Loucy (cell line): ENCODE results near the gene ZFP42.

Experiments used
- H2AFZ ChIP-seq: fragments of 200-600 bp; sonication (generic); 2 replicates; pipeline ENCODE4 v1.6.0; 2016; ENCODE audit warnings: antibody characterized with exemption, mild to moderate bottlenecking, low read length, moderate library complexity
- H3F3A ChIP-seq: fragments of 200-600 bp; 2 replicates; pipeline ENCODE4 v1.6.0; 2016; ENCODE audit warnings: antibody characterized with exemption, low read depth, mild to moderate bottlenecking
- H3K27me3 ChIP-seq: fragments of 200-600 bp; sonication (generic); 2 replicates; pipeline ENCODE4 v1.6.1; 2014; ENCODE audit warnings: low read length, mild to moderate bottlenecking; ENCODE audit not compliant: insufficient read depth, poor library complexity, severe bottlenecking
- H3K36me3 ChIP-seq: fragments of 200-600 bp; sonication (generic); 2 replicates; pipeline ENCODE4 v1.6.1; 2016; ENCODE audit warnings: low read length; ENCODE audit not compliant: insufficient read depth
- H3K4me1 ChIP-seq: fragments of 200-600 bp; sonication (generic); 2 replicates; pipeline ENCODE4 v1.5.1; 2014; ENCODE audit warnings: low read length, mild to moderate bottlenecking; ENCODE audit not compliant: insufficient read depth, poor library complexity, severe bottlenecking
- H3K4me2 ChIP-seq: fragments of 200-600 bp; sonication (generic); 2 replicates; pipeline ENCODE4 v1.6.0; 2014; ENCODE audit warnings: antibody characterized with exemption, low read length, low read depth, mild to moderate bottlenecking; ENCODE audit not compliant: poor library complexity, severe bottlenecking
- H3K4me3 ChIP-seq: fragments of 200-600 bp; sonication (generic); 2 replicates; pipeline ENCODE4 v1.5.1; 2014; ENCODE audit warnings: low read length, mild to moderate bottlenecking, mixed read lengths; ENCODE audit not compliant: poor library complexity, severe bottlenecking
- H3K79me2 ChIP-seq: fragments of 200-600 bp; sonication (generic); 2 replicates; pipeline ENCODE4 v1.6.1; 2014; ENCODE audit warnings: low read length; ENCODE audit not compliant: insufficient read depth
- H3K9ac ChIP-seq: fragments of 200-600 bp; sonication (generic); 2 replicates; pipeline ENCODE4 v1.6.0; 2014; ENCODE audit warnings: mild to moderate bottlenecking, low read depth, low read length, moderate library complexity; ENCODE audit not compliant: poor library complexity, severe bottlenecking
- H3K9me2 ChIP-seq: fragments of 200-600 bp; sonication (generic); replicated peaks from 2 replicates; pipeline ENCODE4 v1.6.1; 2016; ENCODE audit warnings: low read depth, low read length, mixed read lengths
- H3K9me3 ChIP-seq: fragments of 200-600 bp; sonication (generic); 2 replicates; pipeline ENCODE4 v1.6.1; 2014; ENCODE audit warnings: mild to moderate bottlenecking, antibody characterized with exemption, low read length, low read depth; ENCODE audit not compliant: insufficient read depth
- H4K20me1 ChIP-seq: fragments of 200-600 bp; sonication (generic); 2 replicates; pipeline ENCODE4 v1.6.0; 2014; ENCODE audit warnings: antibody characterized with exemption, low read length, mild to moderate bottlenecking; ENCODE audit not compliant: insufficient read depth, poor library complexity, severe bottlenecking
- CTCF ChIP-seq: fragments of 200-600 bp; sonication (generic); conservative IDR thresholded peaks from 2 replicates; pipeline ENCODE4 v1.5.1; 2014; ENCODE audit warnings: mild to moderate bottlenecking, antibody characterized with exemption, low read length
- EZH2phosphoT487 ChIP-seq: fragments of 200-600 bp; IDR thresholded peaks from 2 replicates; pipeline ENCODE4 v1.6.1; 2018; ENCODE audit warnings: antibody characterized with exemption, mild to moderate bottlenecking, moderate library complexity, borderline replicate concordance

The ZFP42 gene

GRCh38 chr4:188023682-188024081 is 28.1 kb downstream of the ZFP42 start:
- H3K79me2 ChIP-seq: no peaks in the 10 kb centered on the region
- H3K4me1 ChIP-seq: no peaks in the 10 kb centered on the region
- H3K27me3 ChIP-seq: no peaks in the 10 kb centered on the region
- H3F3A ChIP-seq: no peaks in the 10 kb centered on the region
- H4K20me1 ChIP-seq: no peaks in the 10 kb centered on the region
- H3K4me3 ChIP-seq: no peak overlapping the region
- no peaks in the 10 kb centered on the region for H3K9me2 ChIP-seq
- H3K36me3 ChIP-seq: no peaks in the 10 kb centered on the region
- no peak overlapping the region for H2AFZ ChIP-seq
- H3K9me3 ChIP-seq: peaks cover 7% of the 10 kb centered on the region; the same call in 1 of the 2 replicates
- TF ChIP-seq CTCF: no peak
- no peak for TF ChIP-seq EZH2phosphoT487
- no peak overlapping the region for H3K4me2 ChIP-seq
- no peak overlapping the region for H3K9ac ChIP-seq

- H3K36me3 ChIP-seq: no peaks in the 10 kb centered on the region
- no peaks in the 10 kb centered on the region for H3K9me2 ChIP-seq
- H3K4me2 ChIP-seq: no peak overlapping the region
- no peak overlapping the region for H3K4me3 ChIP-seq
- H4K20me1 ChIP-seq: no peaks in the 10 kb centered on the region
- no peaks in the 10 kb centered on the region for H3F3A ChIP-seq
- H3K9ac ChIP-seq: no peak overlapping the region
- H3K4me1 ChIP-seq: no peaks in the 10 kb centered on the region
- H3K79me2 ChIP-seq: no peaks in the 10 kb centered on the region
- no peaks in the 10 kb centered on the region for H3K27me3 ChIP-seq
- peaks cover 10% of the 10 kb centered on the region; the same call in 1 of the 2 replicates for H3K9me3 ChIP-seq
- TF ChIP-seq EZH2phosphoT487 (no peak), CTCF (no peak)
- no peak overlapping the region for H2AFZ ChIP-seq
Observed at GRCh38 chr4:188025476-188025875, 29.9 kb downstream of the ZFP42 start.

GRCh38 chr4:188029114-188029513 is 33.5 kb downstream of the ZFP42 start:
- Histone ChIP-seq H3K9me3 (peaks cover 12% of the 10 kb centered on the region; the same call in 1 of the 2 replicates), H3K9me2 (no peaks in the 10 kb centered on the region), H3K79me2 (no peaks in the 10 kb centered on the region), H3K4me2 (no peak overlapping the region), H3K4me3 (no peak overlapping the region), H3K27me3 (no peaks in the 10 kb centered on the region), H4K20me1 (no peaks in the 10 kb centered on the region), H3F3A (no peaks in the 10 kb centered on the region), H3K4me1 (no peaks in the 10 kb centered on the region), H3K36me3 (no peaks in the 10 kb centered on the region), H3K9ac (no peak overlapping the region), H2AFZ (no peak overlapping the region)
- TF ChIP-seq EZH2phosphoT487 (no peak), CTCF (no peak)
